Measurements from ENCODE around the gene PFKM. TPM values are rescaled to one million over a fixed set of nuclear protein-coding genes. Genes with fewer than 3 reads are reported as not detected.
A peak's percentile ranks its signal among the peaks of the same experiment; 100 is the strongest.

The PFKM gene
- 71.5 TPM for polyA plus RNA-seq (2013, experiment 1 of 2)
- 65.3 TPM for polyA plus RNA-seq (2013, experiment 2 of 2)

- no peaks in the 10 kb centered on the region for H3K9me3 ChIP-seq (ENCODE audit: control insufficient read depth, low read length)
- peak within 1 kb of the TSS; percentile 74 for H3K27ac ChIP-seq (ENCODE audit: low read depth, low read length, severe bottlenecking)
- WGBS, 2 experiments (ENCODE audit: insufficient coverage in 2 of 2): 0% methylated on average over 12 to 16 of the region's 20 CpGs
- H3K4me3 ChIP-seq (ENCODE audit: extremely low read depth, insufficient read depth, low read length, poor library complexity, severe bottlenecking): peak within 1 kb of the TSS; percentile 58
- peaks cover 24% of the 10 kb centered on the region for H3K36me3 ChIP-seq (ENCODE audit: control insufficient read depth, insufficient read depth, low read length)
- H3K4me1 ChIP-seq (ENCODE audit: control insufficient read depth, insufficient read depth, low read length, poor library complexity, severe bottlenecking): peaks cover 5% of the 10 kb centered on the region
Measured at GRCh38 chr12:48119078-48119833, at the start of gene PFKM. TSS of gene PFKM (plus strand) at chr12:48119364. CDS start at chr12:48122775, 3,411 bp downstream.

- no peak overlapping the region for H3K4me3 ChIP-seq (ENCODE audit: extremely low read depth, insufficient read depth, low read length, poor library complexity, severe bottlenecking)
- no peaks in the 10 kb centered on the region for H3K9me3 ChIP-seq (ENCODE audit: control insufficient read depth, low read length)
- no peak overlapping the region for H3K27ac ChIP-seq (ENCODE audit: low read depth, low read length, severe bottlenecking)
- no peaks in the 10 kb centered on the region for H3K4me1 ChIP-seq (ENCODE audit: control insufficient read depth, insufficient read depth, low read length, poor library complexity, severe bottlenecking)
- peaks cover 72% of the 10 kb centered on the region for H3K36me3 ChIP-seq (ENCODE audit: control insufficient read depth, insufficient read depth, low read length)
- WGBS, 2 experiments (ENCODE audit: insufficient coverage in 2 of 2): no CpG with 5 or more reads among the region's 1 CpG
Measured at GRCh38 chr12:48070033-48070432, 49.1 kb upstream of the PFKM start.

GRCh38 chr12:48070731-48071130 lies 48.4 kb upstream of the PFKM start:
- H3K27ac ChIP-seq (ENCODE audit: low read depth, low read length, severe bottlenecking): no peak overlapping the region
- H3K36me3 ChIP-seq (ENCODE audit: control insufficient read depth, insufficient read depth, low read length): peaks cover 66% of the 10 kb centered on the region
- H3K4me3 ChIP-seq (ENCODE audit: extremely low read depth, insufficient read depth, low read length, poor library complexity, severe bottlenecking): no peak overlapping the region
- no peaks in the 10 kb centered on the region for H3K9me3 ChIP-seq (ENCODE audit: control insufficient read depth, low read length)
- WGBS, 2 experiments (ENCODE audit: insufficient coverage in 2 of 2): 88 to 95% methylated on average over 4 of the region's 4 CpGs
- no peaks in the 10 kb centered on the region for H3K4me1 ChIP-seq (ENCODE audit: control insufficient read depth, insufficient read depth, low read length, poor library complexity, severe bottlenecking)

GRCh38 chr12:48071808-48072207 lies 47.4 kb upstream of the PFKM start:
- H3K4me3 ChIP-seq (ENCODE audit: extremely low read depth, insufficient read depth, low read length, poor library complexity, severe bottlenecking): no peak overlapping the region
- no CpG with 5 or more reads among the region's 2 CpGs for WGBS, 2 experiments (ENCODE audit: insufficient coverage in 2 of 2)
- no peaks in the 10 kb centered on the region for H3K4me1 ChIP-seq (ENCODE audit: control insufficient read depth, insufficient read depth, low read length, poor library complexity, severe bottlenecking)
- no peaks in the 10 kb centered on the region for H3K9me3 ChIP-seq (ENCODE audit: control insufficient read depth, low read length)
- H3K36me3 ChIP-seq (ENCODE audit: control insufficient read depth, insufficient read depth, low read length): peaks cover 61% of the 10 kb centered on the region
- H3K27ac ChIP-seq (ENCODE audit: low read depth, low read length, severe bottlenecking): no peak overlapping the region

GRCh38 chr12:48072266-48072665 lies 46.9 kb upstream of the PFKM start:
- no peak overlapping the region for H3K4me3 ChIP-seq (ENCODE audit: extremely low read depth, insufficient read depth, low read length, poor library complexity, severe bottlenecking)
- WGBS, 2 experiments (ENCODE audit: insufficient coverage in 2 of 2): 84 to 96% methylated on average over 3 of the region's 3 CpGs
- no peaks in the 10 kb centered on the region for H3K9me3 ChIP-seq (ENCODE audit: control insufficient read depth, low read length)
- H3K4me1 ChIP-seq (ENCODE audit: control insufficient read depth, insufficient read depth, low read length, poor library complexity, severe bottlenecking): no peaks in the 10 kb centered on the region
- H3K27ac ChIP-seq (ENCODE audit: low read depth, low read length, severe bottlenecking): no peak overlapping the region
- H3K36me3 ChIP-seq (ENCODE audit: control insufficient read depth, insufficient read depth, low read length): peaks cover 63% of the 10 kb centered on the region

GRCh38 chr12:48074266-48074665 lies 44.9 kb upstream of the PFKM start:
- Histone ChIP-seq H3K4me3 (ENCODE audit: extremely low read depth, insufficient read depth, low read length, poor library complexity, severe bottlenecking) (no peak overlapping the region), H3K36me3 (ENCODE audit: control insufficient read depth, insufficient read depth, low read length) (peaks cover 63% of the 10 kb centered on the region)
- WGBS, 2 experiments (ENCODE audit: insufficient coverage in 2 of 2): no CpG with 5 or more reads among the region's 1 CpG

GRCh38 chr12:48075832-48076231 lies 43.3 kb upstream of the PFKM start:
- Histone ChIP-seq H3K4me1 (ENCODE audit: control insufficient read depth, insufficient read depth, low read length, poor library complexity, severe bottlenecking) (no peaks in the 10 kb centered on the region), H3K4me3 (ENCODE audit: extremely low read depth, insufficient read depth, low read length, poor library complexity, severe bottlenecking) (no peak overlapping the region), H3K9me3 (ENCODE audit: control insufficient read depth, low read length) (peaks cover 4% of the 10 kb centered on the region), H3K27ac (ENCODE audit: low read depth, low read length, severe bottlenecking) (no peak overlapping the region), H3K36me3 (ENCODE audit: control insufficient read depth, insufficient read depth, low read length) (peaks cover 59% of the 10 kb centered on the region)
- no CpG with 5 or more reads among the region's 1 CpG for WGBS, 2 experiments (ENCODE audit: insufficient coverage in 2 of 2)

More at GRCh38 chr12:48074266-48074665, 44.9 kb upstream of the PFKM start:
- Histone ChIP-seq H3K9me3 (ENCODE audit: control insufficient read depth, low read length) (peaks cover 4% of the 10 kb centered on the region), H3K27ac (ENCODE audit: low read depth, low read length, severe bottlenecking) (no peak overlapping the region), H3K4me1 (ENCODE audit: control insufficient read depth, insufficient read depth, low read length, poor library complexity, severe bottlenecking) (no peaks in the 10 kb centered on the region)

- H3K4me3 ChIP-seq (ENCODE audit: extremely low read depth, insufficient read depth, low read length, poor library complexity, severe bottlenecking): no peak overlapping the region
- peaks cover 4% of the 10 kb centered on the region for H3K9me3 ChIP-seq (ENCODE audit: control insufficient read depth, low read length)
- WGBS, 2 experiments (ENCODE audit: insufficient coverage in 2 of 2): 95% methylated on average over 2 of the region's 2 CpGs; no CpG with 5 or more reads in 1 of the 2 experiments
- no peak overlapping the region for H3K27ac ChIP-seq (ENCODE audit: low read depth, low read length, severe bottlenecking)
- H3K36me3 ChIP-seq (ENCODE audit: control insufficient read depth, insufficient read depth, low read length): peaks cover 60% of the 10 kb centered on the region
- no peaks in the 10 kb centered on the region for H3K4me1 ChIP-seq (ENCODE audit: control insufficient read depth, insufficient read depth, low read length, poor library complexity, severe bottlenecking)
Measured at GRCh38 chr12:48077111-48077510, 42.1 kb upstream of the PFKM start.

GRCh38 chr12:48078901-48079300 lies 40.3 kb upstream of the PFKM start:
- no peak overlapping the region for H3K4me3 ChIP-seq (ENCODE audit: extremely low read depth, insufficient read depth, low read length, poor library complexity, severe bottlenecking)
- peaks cover 58% of the 10 kb centered on the region for H3K36me3 ChIP-seq (ENCODE audit: control insufficient read depth, insufficient read depth, low read length)
- WGBS, 2 experiments (ENCODE audit: insufficient coverage in 2 of 2): 90 to 91% methylated on average over 3 of the region's 5 CpGs
- H3K9me3 ChIP-seq (ENCODE audit: control insufficient read depth, low read length): peaks cover 4% of the 10 kb centered on the region
- no peaks in the 10 kb centered on the region for H3K4me1 ChIP-seq (ENCODE audit: control insufficient read depth, insufficient read depth, low read length, poor library complexity, severe bottlenecking)
- no peak overlapping the region for H3K27ac ChIP-seq (ENCODE audit: low read depth, low read length, severe bottlenecking)

- WGBS, 2 experiments (ENCODE audit: insufficient coverage in 2 of 2): 100% methylated on average over 3 of the region's 5 CpGs; no CpG with 5 or more reads in 1 of the 2 experiments
- no peaks in the 10 kb centered on the region for H3K4me1 ChIP-seq (ENCODE audit: control insufficient read depth, insufficient read depth, low read length, poor library complexity, severe bottlenecking)
- no peak overlapping the region for H3K27ac ChIP-seq (ENCODE audit: low read depth, low read length, severe bottlenecking)
- H3K9me3 ChIP-seq (ENCODE audit: control insufficient read depth, low read length): peaks cover 4% of the 10 kb centered on the region
- no peak overlapping the region for H3K4me3 ChIP-seq (ENCODE audit: extremely low read depth, insufficient read depth, low read length, poor library complexity, severe bottlenecking)
- peaks cover 55% of the 10 kb centered on the region for H3K36me3 ChIP-seq (ENCODE audit: control insufficient read depth, insufficient read depth, low read length)
Measured at GRCh38 chr12:48080285-48080684, 38.9 kb upstream of the PFKM start.

GRCh38 chr12:48080821-48081220 lies 38.3 kb upstream of the PFKM start:
- Histone ChIP-seq H3K27ac (ENCODE audit: low read depth, low read length, severe bottlenecking) (no peak overlapping the region), H3K4me1 (ENCODE audit: control insufficient read depth, insufficient read depth, low read length, poor library complexity, severe bottlenecking) (no peaks in the 10 kb centered on the region), H3K9me3 (ENCODE audit: control insufficient read depth, low read length) (peaks cover 4% of the 10 kb centered on the region), H3K4me3 (ENCODE audit: extremely low read depth, insufficient read depth, low read length, poor library complexity, severe bottlenecking) (no peak overlapping the region), H3K36me3 (ENCODE audit: control insufficient read depth, insufficient read depth, low read length) (peaks cover 60% of the 10 kb centered on the region)
- 86% methylated on average over 1 of the region's 3 CpGs for WGBS, 2 experiments (ENCODE audit: insufficient coverage in 2 of 2)
